Thyroid gland (tissue), 4 donors: ENCODE data around the gene TMEM132C.

Experiments used
- CTCF ChIP-seq, 6 experiments: fragments of 200-600 bp in 3 of 6; fragments of 450-650 bp in 3 of 6; sonication (generic) in 3 of 6; IDR thresholded peaks; one replicate each; pipeline ENCODE4 v1.5.1; 2016 to 2019; ENCODE audit warnings: antibody characterized with exemption in 6 of 6, mild to moderate bottlenecking in 2 of 6, inconsistent platforms in 1 of 6, moderate library complexity in 1 of 6
- POLR2A ChIP-seq, 2 donors: fragments of 450-650 bp; IDR thresholded peaks; one replicate each; pipeline ENCODE4 v1.6.1; 2017; ENCODE audit warnings: antibody characterized with exemption in 2 of 2, mild to moderate bottlenecking in 2 of 2, moderate library complexity in 1 of 2

GRCh38 chr12:128312661-128313060 is 45.7 kb downstream of the TMEM132C start:
- TF ChIP-seq POLR2A (IDR thresholded peaks at IDR 0.05) (no peak), CTCF (IDR thresholded peaks at IDR 0.05) (no peak)
